HG03095 (cell line): ENCODE data around the gene IPPK.

Experiments
- ATAC-seq: cut with Tn5 transposase; IDR thresholded peaks from one replicate; pipeline ENCODE4 v1.9.1; 2021; ENCODE audit warnings: moderate library complexity; ENCODE audit not compliant: unreplicated experiment

IPPK gene

GRCh38 chr9:92669890-92670708 is at the start of gene IPPK:
Gene IPPK, minus strand, starts transcription at chr9:92670131. Its CDS starts 143 bp downstream, at chr9:92669988.
- ATAC-seq, result peak; percentile 91

DNA sequence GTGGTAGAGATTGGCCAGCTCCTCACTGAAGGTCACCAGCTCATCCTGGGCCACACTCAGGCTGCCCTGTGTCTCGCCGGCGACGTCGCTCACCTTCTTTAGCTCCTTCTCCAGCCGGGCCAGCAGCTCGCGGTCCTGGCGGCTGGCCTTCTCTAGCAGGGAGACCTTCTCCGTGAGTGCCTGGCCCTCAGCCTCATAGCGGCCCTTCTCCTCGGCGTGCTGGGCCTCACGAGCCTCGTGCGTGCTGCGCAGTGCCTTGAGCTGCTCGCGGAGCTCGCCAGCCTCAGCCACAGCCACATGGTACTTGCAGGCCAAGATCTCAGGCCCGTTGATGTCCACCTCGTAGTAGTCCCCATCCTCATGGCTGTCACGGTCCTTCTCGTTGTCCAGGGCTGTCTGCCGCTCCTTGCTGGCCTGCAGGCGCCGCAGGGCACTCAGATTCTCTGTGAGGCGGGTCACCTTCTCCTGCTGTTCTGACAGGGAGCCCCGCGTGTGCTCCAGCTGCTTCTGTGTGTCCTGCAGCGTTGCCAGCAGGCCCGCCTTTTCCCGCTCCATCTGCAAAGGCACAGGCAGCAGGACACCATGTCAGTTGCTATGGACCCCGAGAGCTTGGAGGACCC is 49.2 kb upstream of the IPPK start:
- ATAC-seq, result no peak

- ATAC-seq, result no peak
Measured at GRCh38 chr9:92718086-92719001, 48.4 kb upstream of the IPPK start.

DNA sequence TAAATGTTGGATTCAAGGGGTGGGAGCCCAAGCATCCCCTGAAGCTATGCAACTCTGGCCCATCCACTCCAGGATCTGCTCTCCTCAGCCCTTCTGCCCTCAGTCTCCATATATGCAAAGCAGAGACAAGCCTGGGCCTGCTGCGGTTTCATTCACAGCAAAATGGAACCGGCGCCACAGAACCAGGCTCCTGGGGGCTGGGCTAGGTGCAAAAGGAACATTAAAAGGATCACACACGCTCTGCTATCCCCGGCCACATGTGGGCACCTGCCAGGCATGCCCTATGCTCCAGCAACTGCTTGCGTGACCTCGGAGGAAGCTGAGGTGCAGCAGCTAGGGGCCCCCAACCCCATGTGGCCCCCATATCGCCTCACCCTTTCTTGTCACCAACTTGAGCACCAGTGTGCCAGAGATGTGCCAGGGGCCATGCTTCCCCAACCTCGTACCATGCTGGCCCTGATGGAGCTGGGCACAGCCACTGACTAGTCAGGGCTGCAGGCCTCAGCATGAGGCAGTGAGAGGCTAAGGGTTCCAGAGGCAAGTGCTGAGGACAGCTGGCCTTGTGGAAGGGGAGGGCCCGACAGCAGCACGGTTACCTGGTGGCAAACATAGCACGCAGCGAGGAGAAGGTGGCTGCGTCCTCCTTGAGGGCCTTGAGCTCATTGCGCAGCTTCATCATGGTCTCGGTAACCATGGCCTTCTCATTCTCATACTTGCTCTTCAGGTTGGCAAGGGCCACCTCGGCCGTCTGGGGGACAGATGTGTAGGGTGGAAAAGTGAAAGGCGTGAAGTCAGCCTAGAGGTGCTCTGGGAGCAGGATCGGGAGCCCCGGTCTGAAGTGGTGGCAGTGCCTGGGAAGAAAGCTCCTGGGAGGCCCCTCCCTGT is 47.5 kb upstream of the IPPK start:
- no peak for ATAC-seq

DNA sequence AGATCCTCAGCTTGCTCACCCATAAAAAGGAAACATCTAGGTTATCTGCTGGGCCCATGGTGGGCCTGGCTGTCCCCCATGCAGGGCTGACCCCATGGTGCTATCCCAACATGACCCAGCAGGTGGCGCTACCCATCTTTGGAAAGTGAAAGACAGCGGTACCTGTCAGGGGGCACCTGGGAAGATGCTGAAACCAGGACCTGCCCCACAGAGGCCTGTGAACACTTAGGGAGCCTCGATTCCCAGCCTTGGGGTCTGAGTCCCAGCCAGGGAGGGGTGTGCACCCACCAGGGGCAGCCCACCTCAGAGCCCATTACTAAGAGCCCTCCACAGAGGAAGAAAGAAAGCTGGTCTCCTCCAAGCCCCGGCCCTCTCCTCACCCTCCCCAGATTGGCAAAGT is 46.6 kb upstream of the IPPK start:
- ATAC-seq, result no peak

- no peak for ATAC-seq
Measured at GRCh38 chr9:92715488-92716231, 45.7 kb upstream of the IPPK start.

DNA sequence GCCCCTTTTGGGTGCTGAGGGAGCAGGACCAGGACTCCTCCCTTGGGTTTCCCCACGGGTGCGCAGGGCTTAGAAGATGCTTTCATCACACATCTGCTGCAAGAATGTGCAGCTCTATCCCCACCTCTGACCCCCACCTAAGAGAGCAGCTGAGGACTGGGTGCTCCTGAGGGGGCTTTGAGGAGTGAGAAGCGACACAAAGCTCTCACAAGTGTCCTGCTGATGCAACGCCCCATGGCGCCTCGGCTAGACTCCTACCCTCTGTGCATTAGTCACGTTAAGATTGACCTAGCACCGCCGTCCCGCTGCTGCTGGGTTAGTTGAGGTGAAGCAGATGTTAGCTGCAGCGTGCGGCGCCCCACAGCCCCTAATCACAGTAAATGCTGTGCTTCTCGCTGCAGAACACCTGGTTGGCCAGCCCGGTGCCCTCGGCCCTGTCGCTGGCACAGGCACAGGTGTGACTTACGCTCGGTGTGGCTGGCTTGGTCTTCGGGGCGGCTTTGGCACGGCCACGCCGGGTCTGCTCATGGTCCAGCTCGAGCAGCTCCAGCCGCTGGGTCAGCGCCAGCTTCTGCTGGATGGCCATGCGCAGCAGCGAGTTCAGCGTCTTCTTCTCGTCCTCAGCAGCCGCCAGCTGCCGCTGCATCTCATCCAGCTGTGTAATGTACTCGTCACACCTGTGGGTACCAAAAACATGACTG is 45.0 kb upstream of the IPPK start:
- ATAC-seq, result no peak

DNA sequence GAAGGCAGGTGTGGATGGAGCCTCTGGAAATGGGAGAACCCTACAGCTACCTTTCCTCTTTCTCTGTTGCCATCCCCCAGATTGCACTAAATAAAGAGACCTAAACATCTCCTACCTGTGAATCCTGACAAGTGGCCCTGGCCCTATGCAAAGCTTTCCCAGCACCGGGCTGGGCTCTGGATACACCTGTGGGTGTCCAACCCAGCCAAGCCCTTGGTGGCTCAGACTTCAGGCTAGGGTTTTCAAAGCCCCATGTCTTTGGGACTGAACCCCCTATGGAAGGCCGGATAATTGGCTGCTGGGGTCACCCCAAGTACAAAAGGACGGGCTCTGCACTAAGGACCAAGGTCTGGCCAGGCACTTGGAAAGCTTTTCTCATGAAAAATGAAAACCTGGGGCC is 44.1 kb upstream of the IPPK start:
- no peak for ATAC-seq

- no peak for ATAC-seq
Measured at GRCh38 chr9:92713528-92713927, 43.6 kb upstream of the IPPK start.

DNA sequence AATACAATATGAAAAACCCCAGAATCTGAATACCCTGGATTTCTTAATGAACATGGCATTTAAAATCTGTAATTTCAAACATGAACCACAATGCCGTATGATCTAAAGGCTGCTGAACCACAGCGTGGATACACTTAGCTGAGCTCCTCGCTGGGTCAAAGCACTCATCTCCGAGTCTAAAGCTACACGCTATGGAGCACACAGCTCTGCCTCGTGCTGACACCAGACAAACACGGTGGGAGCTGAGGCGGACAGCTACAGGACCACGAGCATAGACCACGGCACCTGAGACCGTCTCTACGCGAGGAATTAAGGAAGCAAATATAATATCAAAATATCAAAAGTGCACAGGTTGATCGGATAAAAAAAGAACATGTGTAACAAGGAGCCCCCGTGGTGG is 42.8 kb upstream of the IPPK start:
- no peak for ATAC-seq

- ATAC-seq, result no peak
Measured at GRCh38 chr9:92711844-92712243, 41.9 kb upstream of the IPPK start.

DNA sequence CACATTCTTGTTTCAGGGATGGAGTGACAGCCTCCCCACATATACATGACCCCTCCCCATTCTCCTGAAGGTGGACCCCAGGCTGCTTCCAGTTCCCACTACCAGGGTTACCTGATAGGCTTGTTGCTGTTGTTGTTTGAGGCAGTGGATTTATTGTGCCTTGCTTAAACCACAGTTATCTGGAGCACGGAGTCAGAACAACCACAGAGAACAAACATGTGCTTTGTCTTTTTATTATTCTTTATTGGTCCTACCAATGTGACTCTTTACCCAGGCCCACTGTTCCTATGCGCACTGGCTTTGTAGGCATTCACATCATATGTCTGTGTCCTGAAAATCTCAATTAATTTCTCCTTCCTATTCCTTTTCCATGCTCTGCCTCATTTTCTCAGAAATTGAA is 41.2 kb upstream of the IPPK start:
- no peak for ATAC-seq

DNA sequence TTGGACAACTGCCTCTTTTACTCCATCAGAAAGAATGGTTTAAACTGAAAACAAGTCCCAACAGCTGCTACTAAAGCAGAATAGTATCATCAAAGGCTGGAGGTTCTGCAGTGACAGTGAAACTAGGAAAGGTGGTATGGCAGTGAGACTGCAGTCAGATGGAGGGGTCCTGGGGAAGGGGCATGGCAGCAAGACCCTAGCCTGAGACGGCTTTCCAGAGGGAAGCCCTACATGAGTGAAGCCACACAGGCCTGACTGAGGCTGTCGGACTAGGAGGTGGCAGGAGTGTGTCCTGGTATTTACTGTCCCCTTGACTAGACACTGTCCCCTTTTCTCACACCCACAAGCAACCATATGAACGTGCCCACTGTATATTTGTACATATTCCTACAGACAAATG is 40.4 kb upstream of the IPPK start:
- ATAC-seq, result no peak

DNA sequence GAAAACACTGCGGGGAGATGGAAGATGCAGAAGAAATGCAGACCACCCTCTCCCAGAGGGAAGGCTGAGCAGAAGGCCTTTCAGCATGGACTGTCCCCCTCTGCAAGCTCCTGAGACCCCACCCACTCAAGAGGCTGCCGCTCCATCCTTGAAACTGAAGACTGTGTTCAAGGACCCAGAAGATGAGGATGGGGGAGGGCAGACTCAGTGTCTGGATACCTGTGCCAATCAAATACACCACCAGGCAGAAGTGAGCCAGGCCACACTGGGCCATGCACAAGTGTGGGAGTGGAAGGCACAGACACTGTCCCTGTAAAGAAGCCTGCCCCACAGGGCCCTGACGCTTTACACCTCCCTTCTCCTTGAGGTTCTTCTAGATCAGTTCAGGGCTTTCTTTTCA is 40.0 kb upstream of the IPPK start:
- no peak for ATAC-seq

- ATAC-seq, result no peak
Measured at GRCh38 chr9:92709240-92709639, 39.3 kb upstream of the IPPK start.

DNA sequence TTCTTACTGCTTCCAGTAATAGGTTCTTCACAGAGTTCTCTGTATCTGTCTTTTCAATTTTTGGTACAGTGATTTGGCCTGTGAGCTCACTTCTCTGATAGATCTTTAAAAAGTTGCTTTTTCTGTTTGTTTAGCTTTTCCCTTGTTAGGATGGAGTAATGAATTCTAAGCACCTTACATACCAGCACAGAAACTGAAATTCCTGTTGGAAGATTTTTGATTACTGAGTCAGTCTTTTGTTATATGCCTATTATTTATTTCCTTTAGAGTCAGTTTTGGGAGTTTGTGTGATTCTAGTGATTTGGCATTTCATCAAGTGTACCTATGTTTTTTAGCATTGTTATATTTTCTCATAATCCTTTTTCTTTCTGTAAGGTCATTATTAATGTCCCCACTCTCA is 37.6 kb upstream of the IPPK start:
- no peak for ATAC-seq

GRCh38 chr9:92706218-92706940 is 36.4 kb upstream of the IPPK start:
- no peak for ATAC-seq

DNA sequence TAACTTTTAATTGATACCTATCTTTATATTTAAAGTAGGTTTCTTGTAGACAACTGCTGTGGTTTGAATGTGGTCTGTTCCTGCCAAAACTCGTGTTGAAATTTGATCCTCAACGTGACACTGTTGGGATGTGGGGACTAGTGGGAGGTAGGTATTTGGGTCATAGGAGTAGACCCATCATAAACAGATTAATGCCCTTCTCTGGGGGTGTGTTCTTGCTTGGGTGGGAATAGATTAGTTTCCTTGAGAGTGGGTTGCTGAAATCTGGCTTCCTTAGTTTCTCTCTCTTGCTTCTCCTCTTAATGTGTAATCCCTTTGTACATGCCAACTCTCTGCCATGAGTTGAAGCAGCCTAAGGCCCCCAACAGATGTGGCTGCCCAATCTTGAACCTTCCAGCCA is 34.6 kb upstream of the IPPK start:
- no peak for ATAC-seq

DNA sequence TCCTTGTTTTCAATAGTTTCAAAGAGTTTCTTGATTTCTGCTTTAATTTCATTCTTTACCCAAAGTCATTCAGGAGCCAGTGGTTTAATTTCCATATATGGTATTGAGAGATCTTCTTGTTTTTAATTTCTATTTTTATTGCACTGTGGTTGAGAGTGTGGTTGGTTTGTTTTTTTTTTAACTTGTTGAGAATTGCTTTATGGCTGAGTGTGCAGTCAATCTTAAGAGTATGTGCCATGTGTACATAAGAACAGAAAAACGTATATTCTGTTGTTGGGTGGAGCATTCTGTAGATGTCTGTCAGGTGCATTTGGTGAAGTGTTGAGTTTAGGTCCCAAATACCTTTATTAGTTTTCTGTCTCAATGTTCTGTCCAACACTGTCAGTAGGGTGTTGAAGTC is 26.7 kb upstream of the IPPK start:
- ATAC-seq, result no peak
